Activated CD4-positive, alpha-beta T cell treated with anti-CD3 and anti-CD28 coated beads, Interleukin-2, amount 50 U/mL, for 16 hours (primary cell): Measurements from ENCODE around the gene PPP2R1A.
A peak's percentile ranks its signal among the peaks of the same experiment; 100 is the strongest.
"Not testable (repeated sequence)": the region's sequence is repeated elsewhere in the genome, so short reads cannot be mapped to it uniquely, and the experiment has no call there.

Experiments
- DNase-seq: peaks from one replicate; pipeline ENCODE4 v3.0.0-alpha.2; 2020

PPP2R1A gene

DNA sequence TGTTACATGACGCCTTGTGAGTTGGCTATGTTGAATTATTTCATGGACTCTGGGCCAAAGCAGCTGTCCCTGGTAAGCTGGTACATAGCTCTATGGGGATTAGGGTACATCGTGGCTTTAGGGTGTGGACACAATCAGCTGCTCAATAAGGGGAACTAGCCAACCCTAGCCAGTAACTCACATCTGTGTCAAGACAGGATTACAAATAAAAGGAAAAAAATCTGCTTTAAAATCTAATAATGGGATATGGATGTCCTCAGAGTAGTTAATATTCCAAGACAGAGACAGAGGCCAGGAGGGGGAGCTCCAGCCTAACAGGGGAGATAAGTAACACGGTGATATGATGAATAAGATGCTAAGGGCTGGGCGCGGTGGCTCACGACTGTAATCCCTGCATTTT is 58.4 kb downstream of the PPP2R1A start:
- no peak for DNase-seq

DNA sequence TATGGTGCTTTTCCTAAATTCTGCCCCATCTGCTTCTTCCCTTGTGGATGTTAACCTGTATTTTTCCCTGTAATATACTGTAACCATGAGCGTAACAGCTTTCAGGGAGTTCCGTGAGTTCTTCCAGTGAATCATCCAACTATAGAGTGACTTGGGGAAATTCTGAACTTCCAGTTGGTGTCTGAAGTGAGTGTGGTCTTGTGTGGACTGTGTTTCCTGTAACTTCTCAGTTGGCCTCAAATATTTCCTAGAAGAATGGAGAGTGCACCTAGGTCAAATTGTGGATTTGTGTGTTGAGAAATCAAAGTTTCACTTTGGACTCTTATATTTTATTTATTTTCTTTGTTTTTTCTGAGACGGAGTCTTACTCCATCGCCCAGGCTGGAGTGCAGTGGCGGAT is 68.6 kb downstream of the PPP2R1A start:
- no peak for DNase-seq

DNA sequence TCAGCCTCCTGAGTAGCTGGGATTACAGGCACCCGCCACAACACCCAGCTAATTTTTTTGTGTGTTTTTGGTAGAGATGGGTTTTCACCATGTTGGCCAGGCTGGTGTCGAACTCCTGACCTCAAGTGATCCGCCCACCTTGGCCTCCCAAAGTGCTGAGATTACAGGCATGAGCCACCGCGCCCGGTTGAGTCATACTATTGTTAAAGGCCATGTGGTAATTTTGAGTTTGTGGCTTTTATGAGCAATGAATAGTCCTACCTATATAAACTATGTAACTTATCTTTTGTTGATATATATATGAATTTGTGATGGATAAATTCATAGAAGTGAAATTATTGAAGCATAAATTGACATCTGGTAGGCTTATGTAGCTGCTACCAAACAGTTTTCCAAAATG is 75.7 kb downstream of the PPP2R1A start:
- DNase-seq = not testable (repeated sequence)

DNA sequence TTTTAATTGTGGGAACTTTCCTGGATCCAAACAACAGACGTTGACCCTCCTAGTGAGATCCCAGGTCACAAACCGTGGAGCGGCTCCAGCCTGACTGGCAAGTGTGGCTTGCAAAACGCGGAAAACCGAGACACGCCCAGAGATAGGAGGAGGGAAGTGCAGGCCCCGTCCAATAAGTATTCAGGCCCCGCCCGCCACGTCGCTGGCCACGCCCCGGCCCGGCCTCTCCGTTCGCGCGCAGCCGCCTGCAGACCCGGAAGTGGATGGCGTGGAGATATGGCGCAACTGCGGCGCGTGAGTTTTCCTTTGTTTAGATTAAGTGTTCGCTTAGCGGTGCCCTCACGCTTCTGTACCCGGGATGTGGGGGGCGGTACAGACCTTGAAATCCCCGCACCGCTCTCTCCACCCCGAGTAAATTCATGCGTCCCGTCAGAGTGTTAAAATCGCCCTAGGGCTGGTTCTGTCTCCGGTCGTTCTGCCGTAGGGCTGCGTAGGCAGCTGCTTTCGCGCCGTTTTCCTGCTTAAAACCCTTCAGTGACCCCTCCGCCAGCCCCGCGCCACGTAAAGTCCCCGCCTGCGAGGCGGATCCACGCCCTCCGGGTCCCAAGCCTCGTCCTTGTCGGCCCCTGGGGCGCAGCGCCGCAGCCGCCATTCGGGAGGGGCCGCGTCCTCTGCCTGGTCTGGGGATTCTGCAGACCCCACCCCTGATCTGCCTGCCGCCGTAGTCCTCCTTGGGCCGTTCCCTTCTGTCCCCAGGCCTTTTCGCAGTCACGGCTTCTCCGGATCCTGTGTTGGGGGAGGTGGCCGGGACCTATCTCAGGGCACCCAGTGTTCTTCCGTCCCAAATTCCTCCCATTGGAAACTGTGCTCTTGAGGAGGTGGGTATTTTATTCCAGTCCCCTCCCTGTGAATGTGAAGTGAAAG is 79.7 kb downstream of the PPP2R1A start, which contains the start of gene ZNF766:
Gene ZNF766, plus strand, starts transcription at position 250 of the 924 bp plus-strand sequence. Its CDS starts 27 bp downstream, at position 277.
- peak; percentile 94 for DNase-seq

DNA sequence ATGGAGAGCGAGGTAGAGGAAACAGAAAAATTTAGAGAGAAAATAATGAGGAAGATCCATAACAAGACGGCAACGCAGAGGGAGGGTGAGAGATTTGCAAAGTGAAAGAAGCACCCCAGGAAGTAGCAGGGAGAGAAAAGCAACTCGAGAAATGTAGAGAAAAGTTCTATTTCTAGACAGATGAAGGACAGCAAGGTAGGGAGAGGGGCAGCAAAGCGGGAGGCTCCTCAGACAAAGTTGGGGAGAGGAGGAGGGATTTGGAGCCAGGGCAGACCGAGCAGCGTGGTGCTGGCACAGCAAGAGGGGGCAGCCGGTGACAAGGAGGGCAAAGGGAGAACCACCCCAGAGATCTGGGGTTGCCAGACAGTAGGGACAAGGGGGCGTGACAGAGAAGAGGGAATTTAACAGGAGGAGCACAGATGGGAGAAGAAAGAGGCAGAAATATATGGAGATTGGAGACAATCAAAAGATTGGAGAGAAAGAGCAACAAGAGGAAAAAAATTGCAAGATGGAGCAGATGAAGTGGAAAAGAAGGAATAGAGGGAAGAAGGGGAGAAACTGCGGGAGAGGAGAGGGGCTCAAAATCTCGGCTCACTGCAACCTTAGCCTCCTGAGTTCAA is 80.5 kb downstream of the PPP2R1A start:
- peak; percentile 9 for DNase-seq

DNA sequence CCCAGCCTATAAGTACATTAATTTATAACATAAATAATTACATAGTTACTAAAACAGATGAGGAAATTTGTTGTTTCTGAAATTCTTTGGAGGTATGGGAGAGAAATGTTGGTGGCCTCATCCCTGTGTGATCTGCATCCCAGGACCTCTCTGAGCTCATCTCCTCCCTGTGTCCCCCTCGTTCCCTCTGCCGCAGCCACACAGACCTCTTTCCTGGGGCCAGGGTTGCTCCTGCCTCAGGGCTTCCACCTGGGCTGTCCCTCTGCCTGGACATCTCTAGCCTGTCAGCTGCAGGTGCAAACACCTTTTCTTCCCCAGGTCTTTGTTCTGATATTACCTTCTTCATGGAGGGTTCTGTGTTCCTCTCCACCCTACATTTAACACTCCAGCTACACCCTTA is 83.4 kb downstream of the PPP2R1A start:
- DNase-seq = no peak

DNA sequence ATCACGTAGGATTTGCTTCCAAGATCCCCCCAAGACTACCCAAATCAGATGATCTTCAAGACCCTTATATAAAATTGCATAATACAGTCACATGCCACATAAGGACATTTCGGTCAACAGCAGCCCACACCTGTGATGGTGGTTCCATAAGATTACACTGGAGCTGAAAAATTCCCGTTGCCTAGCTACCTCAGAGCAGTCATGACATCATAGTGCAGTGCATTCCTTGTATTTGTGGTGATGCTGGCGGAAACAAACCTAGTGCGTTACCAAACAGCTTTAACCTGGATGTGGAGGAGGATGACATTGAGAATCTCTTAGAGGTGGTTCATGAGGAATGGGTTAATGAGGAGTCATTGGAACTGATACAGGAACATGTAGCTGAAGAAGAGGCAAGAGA is 84.3 kb downstream of the PPP2R1A start:
- no peak for DNase-seq

DNA sequence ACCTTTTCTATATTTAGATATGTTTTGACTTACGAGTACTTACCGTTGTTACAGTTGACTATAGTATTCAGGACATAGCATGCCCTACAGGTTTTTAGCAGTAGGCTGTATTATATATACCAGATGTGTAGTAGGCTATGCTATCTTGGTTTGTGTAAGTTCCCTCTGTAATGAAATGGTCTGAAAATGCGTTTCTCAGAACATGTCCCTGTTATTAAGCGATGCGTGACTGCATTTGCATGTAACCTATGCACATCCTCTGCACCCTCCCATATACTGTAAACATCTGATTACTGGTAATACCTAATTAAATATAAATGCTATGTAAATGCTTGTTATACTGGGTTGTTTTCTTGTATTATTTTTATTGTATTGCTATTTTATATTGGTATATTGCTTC is 86.1 kb downstream of the PPP2R1A start:
- DNase-seq = no peak

DNA sequence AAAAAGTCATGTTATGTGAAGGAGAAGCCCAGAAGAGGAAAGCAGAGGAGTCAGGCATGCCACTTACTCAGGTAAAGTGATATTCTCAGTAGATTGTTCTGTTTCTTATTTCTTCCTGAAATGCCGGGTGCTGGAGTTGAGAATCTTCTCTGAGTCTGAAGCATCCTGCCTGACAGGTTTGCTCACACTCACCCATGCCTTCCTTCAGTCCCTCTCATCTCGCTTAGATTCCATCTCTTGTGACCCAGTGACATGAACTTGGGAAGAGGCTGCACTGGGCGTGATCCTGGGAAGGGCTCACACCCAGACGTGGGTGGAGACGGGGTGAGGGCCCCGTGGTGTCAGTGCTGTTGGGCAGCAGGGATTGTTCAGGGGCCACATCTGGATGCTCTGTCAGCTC is 87.6 kb downstream of the PPP2R1A start:
- DNase-seq = no peak
